PC-9 (cell line): ENCODE data around the gene CCDC174. TPM values are rescaled to one million over a fixed set of nuclear protein-coding genes. Genes with fewer than 3 reads are reported as not detected.
A peak's percentile ranks its signal among the peaks of the same experiment; 100 is the strongest.

Experiments
- BruUV-seq: library from RNA; stranded (reverse); fragments of 400-500 nt; replicated peaks from 2 replicates; lab custom pipeline; 2021; lab: Mats Ljungman, UMichigan
- CTCF ChIA-PET: fragments of 300-600 bp; sonication (Branson Sonifier 250); formaldehyde crosslinking; loops from one replicate; lab custom pipeline; 2022; ENCODE audit warnings: antibody characterized with exemption; lab: Charles Lee
- POLR2A ChIA-PET: fragments of 300-600 bp; sonication (Branson Sonifier 250); formaldehyde crosslinking; loops from one replicate; lab custom pipeline; 2022; ENCODE audit warnings: antibody characterized with exemption; ENCODE audit not compliant: unreplicated experiment; lab: Charles Lee
- DNase-seq, 2 experiments: peaks; one replicate each; pipeline versions ENCODE4 v3.0.0 to v3.0.0-alpha.2; 2015 to 2022; ENCODE audit warnings: mixed read lengths in 1 of 2
- H2AFZ ChIP-seq: fragments of 200-600 bp; sonication (generic); 2 replicates; pipeline ENCODE4 v1.8.1; 2017; ENCODE audit warnings: antibody characterized with exemption
- H3F3A ChIP-seq: fragments of 200-600 bp; sonication (generic); 2 replicates; pipeline ENCODE4 v1.8.1; 2017; ENCODE audit warnings: antibody characterized with exemption, mild to moderate bottlenecking, low read depth; ENCODE audit not compliant: insufficient read depth
- H3K27ac ChIP-seq: fragments of 200-600 bp; sonication (generic); 2 replicates; pipeline ENCODE4 v1.6.1; 2016; ENCODE audit warnings: mixed run types
- H3K27me3 ChIP-seq: fragments of 200-600 bp; sonication (generic); 2 replicates; pipeline ENCODE4 v1.6.1; 2016; ENCODE audit warnings: low read depth, mixed run types; ENCODE audit not compliant: insufficient read depth
- H3K36me3 ChIP-seq: fragments of 200-600 bp; sonication (generic); 2 replicates; pipeline ENCODE4 v1.6.1; 2016; ENCODE audit warnings: low read depth, mixed run types
- H3K4me1 ChIP-seq: fragments of 200-600 bp; sonication (generic); replicated peaks from 2 replicates; pipeline ENCODE4 v1.6.1; 2016; ENCODE audit warnings: mixed run types; ENCODE audit not compliant: insufficient read depth
- H3K4me2 ChIP-seq: fragments of 200-600 bp; sonication (generic); 2 replicates; pipeline ENCODE4 v1.6.1; 2017; ENCODE audit warnings: mixed run types
- H3K4me3 ChIP-seq: fragments of 200-600 bp; sonication (generic); 2 replicates; pipeline ENCODE4 v1.6.1; 2016; ENCODE audit warnings: mixed run types
- H3K79me2 ChIP-seq: fragments of 200-600 bp; sonication (generic); 2 replicates; pipeline ENCODE4 v1.6.1; 2017; ENCODE audit warnings: low read depth, mixed run types
- H3K9me2 ChIP-seq: fragments of 200-600 bp; sonication (generic); 2 replicates; pipeline ENCODE4 v1.8.1; 2017; ENCODE audit warnings: mild to moderate bottlenecking; ENCODE audit not compliant: insufficient read depth
- H3K9me3 ChIP-seq: fragments of 200-600 bp; sonication (generic); 2 replicates; pipeline ENCODE4 v1.8.1; 2016; ENCODE audit warnings: low read depth; ENCODE audit not compliant: insufficient read depth
- H4K20me1 ChIP-seq: fragments of 200-600 bp; sonication (generic); 2 replicates; pipeline ENCODE4 v1.8.1; 2017; ENCODE audit not compliant: insufficient read depth
- EZH2 ChIP-seq: fragments of 200-600 bp; sonication (generic); IDR thresholded peaks from 2 replicates; pipeline ENCODE4 v1.8.0; 2017; ENCODE audit warnings: antibody characterized with exemption, low read depth
- intact Hi-C: fragments of 100-400 bp; cut with micrococcal nuclease; formaldehyde crosslinking; loops from one replicate; pipeline ENCODE4 v1.10.0; 2022; ENCODE audit not compliant: unreplicated experiment
- total RNA-seq: library from RNA; stranded (reverse); gene quantifications from 2 replicates; pipeline ENCODE4 v1.2.3, GENCODE V29; 2021
- TF ChIP-seq, protein P1 (sequence below): fragments of 200-600 bp; sonication (generic); conservative IDR thresholded peaks from 2 replicates; pipeline ENCODE4 v1.6.1; 2017; ENCODE audit warnings: mixed run types, antibody characterized with exemption, mild to moderate bottlenecking, moderate library complexity

Gene CCDC174
- total RNA-seq, 1 experiment from 2014 or later: 14.7 TPM

- POLR2A ChIA-PET: interaction anchor here (0.7 kb wide), 1 partner anchor 23 kb away, joined by 9 read pairs; no protein-coding TSS in a partner anchor
- Histone ChIP-seq H3K27me3 (peaks cover 58% of the 10 kb centered on the region), H3K9me3 (0 out of 2 replicates have a peak, but pooled peaks cover 4% of the 10 kb centered on the region), H3K4me2 (no peak overlapping the region), H3K9me2 (no peaks in the 10 kb centered on the region), H3K27ac (no peak overlapping the region), H3K36me3 (no peaks in the 10 kb centered on the region), H2AFZ (no peak overlapping the region), H3F3A (no peaks in the 10 kb centered on the region), H3K4me1 (no peaks in the 10 kb centered on the region), H3K4me3 (no peak overlapping the region), H4K20me1 (no peaks in the 10 kb centered on the region), H3K79me2 (no peaks in the 10 kb centered on the region)
- no TSS peak for BruUV-seq
- intact Hi-C loops: no loop called here
- no peak for DNase-seq
- TF ChIP-seq, protein P1, sequence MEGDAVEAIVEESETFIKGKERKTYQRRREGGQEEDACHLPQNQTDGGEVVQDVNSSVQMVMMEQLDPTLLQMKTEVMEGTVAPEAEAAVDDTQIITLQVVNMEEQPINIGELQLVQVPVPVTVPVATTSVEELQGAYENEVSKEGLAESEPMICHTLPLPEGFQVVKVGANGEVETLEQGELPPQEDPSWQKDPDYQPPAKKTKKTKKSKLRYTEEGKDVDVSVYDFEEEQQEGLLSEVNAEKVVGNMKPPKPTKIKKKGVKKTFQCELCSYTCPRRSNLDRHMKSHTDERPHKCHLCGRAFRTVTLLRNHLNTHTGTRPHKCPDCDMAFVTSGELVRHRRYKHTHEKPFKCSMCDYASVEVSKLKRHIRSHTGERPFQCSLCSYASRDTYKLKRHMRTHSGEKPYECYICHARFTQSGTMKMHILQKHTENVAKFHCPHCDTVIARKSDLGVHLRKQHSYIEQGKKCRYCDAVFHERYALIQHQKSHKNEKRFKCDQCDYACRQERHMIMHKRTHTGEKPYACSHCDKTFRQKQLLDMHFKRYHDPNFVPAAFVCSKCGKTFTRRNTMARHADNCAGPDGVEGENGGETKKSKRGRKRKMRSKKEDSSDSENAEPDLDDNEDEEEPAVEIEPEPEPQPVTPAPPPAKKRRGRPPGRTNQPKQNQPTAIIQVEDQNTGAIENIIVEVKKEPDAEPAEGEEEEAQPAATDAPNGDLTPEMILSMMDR: no peak
- TF ChIP-seq EZH2: no peak
- CTCF ChIA-PET: no interaction called here
Observed at GRCh38 chr3:14691239-14691638, 39.7 kb downstream of the CCDC174 start.

DNA sequence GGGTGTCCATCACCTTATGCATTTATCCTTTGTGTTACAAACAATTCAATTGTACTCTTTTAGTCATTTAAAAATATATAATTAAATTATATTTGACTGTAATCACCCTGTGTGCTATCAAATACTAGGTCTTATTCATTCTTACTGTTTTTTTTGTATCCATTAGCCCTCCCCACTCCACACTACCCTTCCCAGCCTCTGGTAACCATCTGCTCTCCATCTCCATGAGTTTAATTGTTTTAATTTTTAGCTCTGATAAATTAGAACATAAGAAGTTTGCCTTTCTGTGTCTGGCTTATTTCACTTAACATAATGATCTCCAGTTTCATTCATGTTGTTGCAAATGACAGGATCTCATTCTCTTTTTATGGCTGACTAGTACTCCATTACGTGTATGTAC is 40.2 kb downstream of the CCDC174 start:
- intact Hi-C loops: no loop called here
- Histone ChIP-seq H3K27ac (no peak overlapping the region), H4K20me1 (no peaks in the 10 kb centered on the region), H3K79me2 (no peaks in the 10 kb centered on the region), H3K27me3 (peaks cover 53% of the 10 kb centered on the region), H3K4me3 (no peak overlapping the region), H3K9me3 (0 out of 2 replicates have a peak, but pooled peaks cover 4% of the 10 kb centered on the region), H3F3A (no peaks in the 10 kb centered on the region), H3K4me2 (no peak overlapping the region), H3K4me1 (no peaks in the 10 kb centered on the region), H3K36me3 (no peaks in the 10 kb centered on the region), H3K9me2 (no peaks in the 10 kb centered on the region), H2AFZ (no peak overlapping the region)
- ChIA-PET CTCF (no interaction called here), POLR2A (interaction anchor here (0.7 kb wide), 1 partner anchor 23 kb away, joined by 9 read pairs; no protein-coding TSS in a partner anchor)
- TF ChIP-seq, protein P1: no peak
- no peak for DNase-seq
- no TSS peak for BruUV-seq

- Histone ChIP-seq H2AFZ (no peak overlapping the region), H3K27ac (no peak overlapping the region), H3K9me2 (no peaks in the 10 kb centered on the region), H3K79me2 (no peaks in the 10 kb centered on the region), H3K36me3 (no peaks in the 10 kb centered on the region), H3K4me3 (no peak overlapping the region), H3F3A (no peaks in the 10 kb centered on the region), H4K20me1 (no peaks in the 10 kb centered on the region), H3K4me2 (no peak overlapping the region), H3K9me3 (no peaks in the 10 kb centered on the region), H3K4me1 (no peaks in the 10 kb centered on the region), H3K27me3 (peaks cover 16% of the 10 kb centered on the region)
- BruUV-seq: no TSS peak
- CTCF ChIA-PET: no interaction called here
- POLR2A ChIA-PET: no interaction called here
- intact Hi-C loops: no loop called here
- DNase-seq: peak in 1 of 2 experiments; percentile 39
- TF ChIP-seq EZH2: no peak
- TF ChIP-seq, protein P1: no peak
Observed at GRCh38 chr3:14698601-14699244, 47.2 kb downstream of the CCDC174 start.
